GM19193 (cell line): Measurements from ENCODE around the gene RILPL1.

Experiments used
- POLR2A ChIP-seq: IDR thresholded peaks from 4 replicates; pipeline ENCODE4 v1.6.1; 2011; ENCODE audit not compliant: insufficient read depth, insufficient read length; ENCODE audit errors: extremely low read depth

RILPL1 gene, protein sequence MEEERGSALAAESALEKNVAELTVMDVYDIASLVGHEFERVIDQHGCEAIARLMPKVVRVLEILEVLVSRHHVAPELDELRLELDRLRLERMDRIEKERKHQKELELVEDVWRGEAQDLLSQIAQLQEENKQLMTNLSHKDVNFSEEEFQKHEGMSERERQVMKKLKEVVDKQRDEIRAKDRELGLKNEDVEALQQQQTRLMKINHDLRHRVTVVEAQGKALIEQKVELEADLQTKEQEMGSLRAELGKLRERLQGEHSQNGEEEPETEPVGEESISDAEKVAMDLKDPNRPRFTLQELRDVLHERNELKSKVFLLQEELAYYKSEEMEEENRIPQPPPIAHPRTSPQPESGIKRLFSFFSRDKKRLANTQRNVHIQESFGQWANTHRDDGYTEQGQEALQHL

DNA sequence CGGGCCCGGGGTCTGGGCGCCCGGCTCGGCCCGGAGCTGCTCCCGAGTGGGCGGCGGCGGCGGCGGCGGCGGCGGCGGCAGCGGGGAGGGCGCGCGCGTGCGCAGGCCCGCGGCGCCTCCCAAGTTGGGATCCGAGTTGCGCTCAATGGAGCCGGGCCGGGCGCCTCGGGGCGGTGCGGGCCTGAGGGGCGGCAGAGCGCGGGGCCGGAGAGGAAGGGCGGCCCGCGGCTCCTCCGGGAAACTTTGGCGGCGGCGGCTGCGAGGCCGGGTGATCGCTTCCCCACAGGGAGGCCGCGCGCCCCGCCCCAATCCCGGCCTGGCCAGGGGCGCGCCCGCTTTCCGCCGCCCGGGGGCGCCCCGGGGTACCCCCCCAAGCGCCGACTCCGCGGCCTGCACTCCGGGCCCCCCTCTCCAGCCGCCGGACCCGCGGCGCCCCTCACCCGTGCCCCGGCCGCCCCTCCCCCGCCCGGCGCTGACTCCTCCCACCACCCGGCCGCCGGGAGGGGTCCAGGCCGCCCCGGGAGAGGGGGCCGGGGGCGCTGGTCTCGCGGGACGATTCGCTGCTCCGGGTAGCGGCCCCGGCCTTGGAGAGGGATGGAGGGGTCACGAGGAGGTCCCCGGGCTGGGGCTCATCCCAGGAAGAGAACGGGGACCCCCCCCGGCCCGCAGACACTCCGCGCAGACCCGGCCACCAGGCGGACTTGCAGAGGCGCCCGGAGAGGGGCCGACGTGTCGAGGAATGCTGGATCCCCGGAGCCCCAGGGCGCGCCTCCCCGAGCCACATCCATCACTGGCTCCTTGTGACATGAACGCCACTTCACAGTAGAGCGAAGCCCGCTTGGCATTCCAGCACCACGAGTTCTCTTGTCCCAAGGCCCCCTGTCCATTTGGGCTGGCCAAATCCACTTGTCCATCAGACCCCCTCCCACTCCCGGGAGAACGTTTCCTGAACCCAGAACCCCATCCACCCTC, at the start of gene RILPL1:
Gene RILPL1, minus strand, starts transcription at position 48 of the 972 bp plus-strand sequence. CDS start 237 bp downstream, outside the sequence.
- no peak for TF ChIP-seq POLR2A

DNA sequence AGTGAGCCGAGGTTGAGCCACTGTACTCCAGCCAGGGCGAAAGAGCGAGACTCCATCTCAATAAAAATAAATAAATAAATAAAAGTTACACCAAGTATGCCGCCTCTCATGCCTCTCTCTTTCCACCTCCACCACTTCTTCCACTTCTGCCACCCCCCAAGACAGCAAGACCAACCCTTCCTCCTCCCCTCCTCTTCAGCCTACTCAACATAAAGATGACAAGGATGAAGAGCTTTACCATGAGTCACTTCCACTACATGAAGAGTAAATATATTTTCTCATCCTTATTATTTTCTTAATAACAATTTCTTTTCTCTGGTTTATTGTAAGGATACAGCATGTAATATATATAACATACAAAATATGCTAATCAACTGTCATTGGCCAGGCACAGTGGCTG, 47.3 kb upstream of the RILPL1 start:
- TF ChIP-seq POLR2A = no peak

DNA sequence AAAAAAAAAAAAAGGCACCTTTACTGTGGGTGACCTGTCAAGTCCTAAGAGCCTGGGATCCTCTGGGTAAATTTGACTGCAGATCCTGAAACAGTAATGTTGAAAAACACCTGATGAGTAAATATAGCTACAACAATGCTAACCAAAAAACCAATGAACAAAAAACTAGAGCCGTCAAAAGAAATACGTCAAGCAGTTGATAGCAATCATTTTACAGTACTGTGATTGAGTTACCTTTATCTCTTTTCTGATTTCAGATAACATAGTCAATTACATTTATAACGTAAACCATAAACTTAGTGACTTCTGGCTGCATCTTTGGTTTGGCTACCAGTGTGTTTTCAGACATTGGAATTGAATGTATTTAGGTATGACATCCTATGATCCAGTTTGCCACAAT, 44.7 kb upstream of the RILPL1 start:
- TF ChIP-seq POLR2A = no peak

DNA sequence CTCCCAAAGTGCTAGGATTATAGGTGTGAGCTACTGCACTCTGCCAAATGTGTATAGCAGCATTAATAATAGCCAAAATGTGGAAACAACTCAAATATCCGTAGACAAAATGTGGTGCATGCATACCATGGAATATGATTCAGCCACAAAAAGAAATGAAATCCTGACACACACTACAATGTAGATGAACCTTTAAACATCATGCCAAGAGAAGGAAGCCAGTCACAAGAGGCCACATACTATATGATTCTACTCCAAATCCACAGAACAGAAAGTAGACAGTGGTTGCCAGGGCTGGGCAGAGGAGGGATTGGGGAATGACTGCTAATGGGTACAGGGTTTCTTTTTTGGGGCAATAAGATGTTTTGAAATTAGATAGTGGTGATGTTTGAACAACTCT, 43.1 kb upstream of the RILPL1 start:
- no peak for TF ChIP-seq POLR2A

DNA sequence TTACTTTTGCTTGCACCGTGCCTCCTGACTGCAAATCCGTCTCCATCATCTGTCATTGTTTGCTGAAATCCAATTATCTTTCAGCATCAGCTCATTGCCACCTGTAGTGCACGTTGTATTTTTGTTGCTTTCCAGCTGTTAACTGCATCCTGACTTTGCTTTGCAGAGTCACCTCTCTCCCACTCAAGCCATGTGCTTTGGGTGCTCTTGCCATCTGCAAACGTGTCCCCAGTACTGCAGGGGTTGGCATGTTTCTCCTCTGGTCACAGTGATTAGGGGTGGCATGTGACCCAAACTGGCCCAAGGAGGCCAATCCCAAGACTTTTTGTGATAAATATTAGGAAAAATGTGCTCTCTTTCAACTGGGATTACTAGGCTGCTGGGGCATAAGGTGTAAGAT, 40.4 kb upstream of the RILPL1 start:
- TF ChIP-seq POLR2A = no peak

DNA sequence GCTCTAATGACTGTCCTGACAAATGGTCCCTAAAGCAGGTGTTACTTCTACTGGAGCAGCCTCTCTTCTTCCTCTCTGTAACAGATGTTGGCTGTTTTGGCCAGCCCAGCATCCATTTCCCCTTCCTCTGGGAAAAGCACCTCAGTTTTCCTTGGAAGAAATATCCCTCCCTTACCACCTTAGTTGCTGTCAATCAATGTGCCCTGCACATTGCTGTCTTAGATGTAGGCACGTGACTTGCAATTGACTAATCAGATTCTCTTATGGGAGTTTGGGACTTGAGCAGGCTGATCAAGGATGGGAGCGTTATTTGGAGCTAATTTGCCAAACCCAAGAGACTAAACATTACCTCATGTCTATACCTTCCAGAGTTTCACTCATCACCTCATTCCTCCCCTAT, 38.9 kb upstream of the RILPL1 start:
- no peak for TF ChIP-seq POLR2A

DNA sequence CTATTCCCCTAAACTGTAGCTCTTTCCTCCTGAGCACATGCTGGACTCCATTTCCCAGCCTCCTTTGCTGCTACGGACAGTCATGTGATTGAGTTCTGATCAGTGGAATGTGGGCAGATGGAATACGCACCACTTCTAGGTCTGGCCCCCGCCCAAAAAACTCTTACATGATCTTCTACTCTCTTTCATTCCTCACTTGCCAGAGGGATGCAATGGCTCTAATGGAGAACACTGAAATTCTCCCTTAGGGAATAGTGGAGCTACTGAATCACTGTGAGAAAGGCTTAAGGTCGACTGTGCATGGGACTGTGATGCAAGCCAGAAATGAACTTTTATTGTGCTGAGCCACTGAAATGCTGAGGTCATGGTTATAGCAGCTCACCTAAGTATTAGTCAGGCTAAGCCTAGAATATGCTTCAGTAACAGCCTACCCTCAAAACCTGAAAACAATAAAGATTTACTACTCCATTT, 37.9 kb upstream of the RILPL1 start:
- TF ChIP-seq POLR2A = no peak

DNA sequence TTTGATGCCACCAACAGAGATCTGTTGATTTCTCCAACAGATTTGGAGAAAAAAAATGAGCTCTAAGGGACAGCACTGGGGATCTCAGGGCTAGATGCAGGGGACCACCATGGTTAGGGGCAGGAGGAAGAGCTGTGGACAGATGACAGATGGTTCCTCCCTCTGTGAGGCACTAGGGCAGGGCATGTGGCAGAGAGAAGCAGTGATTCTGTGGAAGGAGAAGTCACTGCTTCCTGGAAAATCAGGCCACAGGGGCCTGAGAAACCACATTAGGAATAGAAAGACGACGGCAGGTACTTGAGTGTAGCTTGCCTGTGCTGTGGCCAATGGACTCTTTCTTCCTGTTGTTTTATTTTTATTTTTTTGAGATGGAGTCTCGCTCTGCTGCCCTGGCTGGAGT, 25.9 kb upstream of the RILPL1 start:
- no peak for TF ChIP-seq POLR2A

DNA sequence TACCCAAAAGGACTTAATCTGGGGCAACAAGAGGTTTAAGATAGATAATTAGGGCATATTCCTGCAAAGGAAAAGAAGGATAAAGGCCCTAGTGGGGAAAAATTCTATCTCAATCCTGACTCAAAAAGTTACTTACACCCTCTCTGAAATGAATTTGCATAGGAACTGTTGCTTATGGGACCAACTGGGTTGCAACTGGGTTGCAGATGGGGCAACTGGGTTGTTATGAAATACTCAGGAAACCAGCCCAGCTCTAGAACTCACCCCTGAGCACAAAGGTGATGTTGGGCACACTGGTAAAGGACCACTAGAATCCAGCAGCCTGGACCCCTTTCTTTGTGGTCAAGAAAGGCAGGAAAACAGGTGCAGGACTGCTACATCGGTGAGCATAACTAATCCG, 17.2 kb upstream of the RILPL1 start:
- TF ChIP-seq POLR2A = no peak

DNA sequence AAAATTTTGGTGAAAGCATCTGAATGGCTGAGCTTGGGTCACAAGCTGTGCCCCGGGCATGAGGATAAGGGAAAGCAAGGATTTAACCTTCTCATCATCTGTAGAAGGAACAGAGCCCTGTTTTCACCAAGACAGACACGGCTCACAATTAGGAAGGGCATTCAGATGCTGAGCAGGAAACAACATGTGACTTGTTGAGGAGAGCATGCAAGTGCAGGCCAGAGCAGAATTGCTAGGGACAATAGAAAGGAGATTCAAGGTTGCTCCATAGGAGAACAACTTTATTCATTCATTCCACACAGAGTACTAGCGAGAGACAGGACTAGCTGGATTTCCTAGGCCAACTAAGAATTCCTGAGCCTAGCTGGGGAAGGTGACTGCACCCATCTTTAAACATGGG, 14.6 kb upstream of the RILPL1 start:
- TF ChIP-seq POLR2A = no peak

DNA sequence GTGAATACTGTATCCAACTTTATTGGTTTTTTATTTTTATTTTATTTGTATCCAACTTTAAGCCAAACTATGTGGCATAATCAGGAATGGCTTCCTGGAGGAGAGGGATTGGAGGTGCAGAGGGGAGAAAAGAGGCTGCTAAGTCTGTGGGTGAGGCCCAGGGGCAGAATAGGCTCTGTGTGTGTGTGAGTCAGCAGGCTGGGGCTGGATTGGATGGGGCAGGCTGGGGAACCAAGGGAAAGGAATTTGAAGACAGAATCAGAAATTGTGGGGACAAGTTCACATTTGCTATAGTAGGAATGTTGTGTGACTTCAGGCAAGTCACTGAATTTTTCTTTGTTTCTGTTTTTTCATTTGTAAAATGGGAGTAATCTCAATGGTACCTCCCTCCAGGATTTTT, 12.8 kb upstream of the RILPL1 start:
- TF ChIP-seq POLR2A = no peak

DNA sequence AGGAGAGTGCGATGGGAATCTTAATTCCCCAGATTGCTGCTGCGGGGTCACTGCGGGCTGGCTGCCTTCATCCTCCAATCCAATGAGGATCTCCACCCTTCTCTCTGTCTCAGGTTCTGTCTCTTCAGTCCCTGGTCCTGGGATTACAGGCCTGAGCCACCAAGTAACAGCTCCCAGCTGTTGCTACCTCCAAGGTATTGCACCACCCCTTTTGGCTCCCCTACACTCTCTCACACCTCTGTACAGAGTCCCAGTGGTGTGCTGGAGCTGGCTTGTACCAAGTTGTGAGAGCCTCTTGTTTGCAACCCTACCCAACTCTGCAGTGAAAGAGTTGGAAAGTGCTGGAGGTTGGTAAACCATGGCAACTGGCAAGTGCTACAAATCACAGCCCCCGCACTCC, 10.0 kb upstream of the RILPL1 start:
- TF ChIP-seq POLR2A = no peak

DNA sequence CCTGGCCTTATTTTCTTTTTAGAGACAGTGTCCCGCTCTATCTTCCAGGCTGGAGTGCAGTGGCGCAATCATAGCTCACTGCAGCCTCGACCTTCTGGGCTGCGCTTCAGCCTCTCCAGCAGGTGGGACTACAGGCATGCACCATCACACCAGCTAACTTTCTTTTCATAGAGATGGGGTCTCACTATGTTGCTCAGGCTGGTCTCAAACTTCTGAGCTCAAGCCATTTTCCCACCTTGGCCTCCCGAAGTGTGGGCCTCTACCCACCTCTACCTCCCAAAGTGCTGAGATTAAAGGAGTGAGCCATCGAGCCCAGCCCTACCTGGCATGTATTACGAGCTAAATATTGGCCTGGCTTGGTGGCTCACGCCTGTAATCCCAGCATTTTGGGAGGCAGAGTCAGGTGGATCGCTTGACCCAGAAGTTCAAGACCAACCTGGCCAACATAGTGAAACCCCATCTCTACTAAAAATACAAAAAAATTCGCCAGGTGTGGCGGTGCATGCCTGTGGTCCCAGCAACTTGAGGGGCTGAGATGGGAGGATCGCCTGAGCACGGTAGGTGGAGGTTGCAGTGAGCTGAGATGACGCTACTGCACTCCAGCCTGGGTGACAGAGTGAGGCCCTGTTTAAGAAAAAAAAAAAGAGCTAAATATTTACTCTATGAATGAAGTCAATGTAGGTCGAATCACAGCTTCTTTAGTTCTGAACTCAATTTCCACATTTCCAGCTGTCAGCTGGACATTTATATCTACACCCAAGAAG, 7.6 kb upstream of the RILPL1 start:
- TF ChIP-seq POLR2A = no peak

DNA sequence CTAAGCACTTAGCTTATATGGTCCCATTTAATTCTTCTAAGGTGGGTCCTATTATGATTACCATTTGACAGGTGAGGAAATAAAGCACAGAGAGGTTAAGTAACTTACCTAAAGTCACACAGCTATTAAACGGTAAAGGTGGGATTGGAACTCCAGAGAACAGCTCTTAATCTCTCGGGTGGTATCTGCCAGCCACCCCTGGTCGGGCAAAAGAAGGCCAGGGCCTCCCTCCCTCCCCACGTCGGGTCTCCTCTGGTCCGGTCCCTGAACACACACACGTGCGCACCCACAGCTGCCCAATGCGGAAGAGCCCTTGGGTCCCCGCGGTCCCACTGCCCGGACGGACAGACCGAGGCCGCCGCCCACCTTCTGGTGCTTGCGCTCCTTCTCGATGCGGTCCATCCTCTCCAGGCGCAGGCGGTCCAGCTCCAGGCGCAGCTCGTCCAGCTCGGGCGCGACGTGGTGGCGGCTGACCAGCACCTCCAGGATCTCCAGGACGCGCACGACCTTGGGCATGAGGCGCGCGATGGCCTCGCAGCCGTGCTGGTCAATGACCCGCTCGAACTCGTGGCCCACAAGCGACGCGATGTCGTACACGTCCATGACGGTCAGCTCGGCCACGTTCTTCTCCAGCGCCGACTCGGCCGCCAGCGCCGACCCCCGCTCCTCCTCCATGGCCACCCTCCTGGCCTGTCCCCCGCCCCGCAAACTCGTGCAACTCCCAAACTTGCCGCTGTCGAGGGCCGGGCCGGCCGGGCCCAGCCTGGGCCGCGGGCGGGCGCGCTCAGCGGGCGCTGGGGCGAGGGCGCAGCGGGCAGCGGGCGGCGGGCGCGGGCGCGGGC, 490 bp downstream of the RILPL1 start:
- no peak for TF ChIP-seq POLR2A
